DOHH2 (cell line): ENCODE measurements around the gene EHHADH.

Source experiments
- CTCF ChIP-seq: fragments of 200-600 bp; sonication (generic); IDR thresholded peaks from one replicate; pipeline ENCODE4 v1.5.1; 2014; ENCODE audit warnings: antibody characterized with exemption, mild to moderate bottlenecking, low read depth, low read length; ENCODE audit not compliant: poor library complexity, severe bottlenecking
- EZH2phosphoT487 ChIP-seq: fragments of 200-600 bp; sonication (generic); IDR thresholded peaks from 2 replicates; pipeline ENCODE4 v1.6.1; 2017; ENCODE audit warnings: borderline replicate concordance, mild to moderate bottlenecking, antibody characterized with exemption, low read length, moderate library complexity, mixed read lengths

GRCh38 chr3:185242642-185243041 is 11.2 kb downstream of the EHHADH start:
- TF ChIP-seq CTCF = no peak
- TF ChIP-seq EZH2phosphoT487 = no peak
